EL (cell line): ENCODE data around the gene GATAD2A.

Experiments
- DNase-seq: peaks from one replicate; pipeline ENCODE4 v3.0.0-alpha.2; 2016

GATAD2A gene

GRCh38 chr19:19422156-19422555 is 16.7 kb downstream of the GATAD2A start:
- no peak for DNase-seq

- DNase-seq, result no peak
These were observed 17.8 kb downstream of the GATAD2A start for GRCh38 chr19:19423322-19423721.

GRCh38 chr19:19425170-19425875 is 19.8 kb downstream of the GATAD2A start:
- no peak for DNase-seq

- no peak for DNase-seq
These were observed 20.7 kb downstream of the GATAD2A start for GRCh38 chr19:19426216-19426615.

- no peak for DNase-seq
These were observed 21.3 kb downstream of the GATAD2A start for GRCh38 chr19:19426799-19427198.

- no peak for DNase-seq
These were observed 21.8 kb downstream of the GATAD2A start for GRCh38 chr19:19427302-19427701.

- no peak for DNase-seq
These were observed 22.5 kb downstream of the GATAD2A start for GRCh38 chr19:19427944-19428343.

- DNase-seq, result no peak
These were observed 23.3 kb downstream of the GATAD2A start for GRCh38 chr19:19428746-19429145.

- DNase-seq, result no peak
These were observed 23.9 kb downstream of the GATAD2A start for GRCh38 chr19:19429361-19429760.

- DNase-seq, result no peak
These were observed 27.3 kb downstream of the GATAD2A start for GRCh38 chr19:19432732-19433131.

- DNase-seq, result no peak
These were observed 28.3 kb downstream of the GATAD2A start for GRCh38 chr19:19433666-19434213.

- DNase-seq, result no peak
These were observed 29.1 kb downstream of the GATAD2A start for GRCh38 chr19:19434483-19435045.

GRCh38 chr19:19436137-19436691 is 30.7 kb downstream of the GATAD2A start:
- no peak for DNase-seq

- no peak for DNase-seq
These were observed 33.1 kb downstream of the GATAD2A start for GRCh38 chr19:19438366-19439175.

- DNase-seq, result no peak
These were observed 33.7 kb downstream of the GATAD2A start for GRCh38 chr19:19439176-19439482.

- DNase-seq, result no peak
These were observed 37.8 kb downstream of the GATAD2A start for GRCh38 chr19:19443283-19443682.

- DNase-seq, result no peak
These were observed 38.6 kb downstream of the GATAD2A start for GRCh38 chr19:19443902-19444680.

GRCh38 chr19:19444681-19445155 is 39.2 kb downstream of the GATAD2A start:
- DNase-seq, result peak; percentile 63

- DNase-seq, result no peak
These were observed 39.8 kb downstream of the GATAD2A start for GRCh38 chr19:19445288-19445687.

GRCh38 chr19:19445911-19446361 is 40.5 kb downstream of the GATAD2A start:
- peak; percentile 39 for DNase-seq

- no peak for DNase-seq
These were observed 41.4 kb downstream of the GATAD2A start for GRCh38 chr19:19446655-19447437.
